UCSD-AML1 (cell line): ENCODE results near the gene RETREG2.
"Not testable (repeated sequence)": the region's sequence is repeated elsewhere in the genome, so short reads cannot be mapped to it uniquely, and the experiment has no call there.

Source experiments
- DNase-seq: peaks from one replicate; lab custom pipeline; 2025; ENCODE audit not compliant: unreplicated experiment; lab: John Stamatoyannopoulos, UW

RETREG2 gene

GRCh38 chr2:219186754-219187456 is 8.8 kb downstream of the RETREG2 start:
- DNase-seq = no peak

DNA sequence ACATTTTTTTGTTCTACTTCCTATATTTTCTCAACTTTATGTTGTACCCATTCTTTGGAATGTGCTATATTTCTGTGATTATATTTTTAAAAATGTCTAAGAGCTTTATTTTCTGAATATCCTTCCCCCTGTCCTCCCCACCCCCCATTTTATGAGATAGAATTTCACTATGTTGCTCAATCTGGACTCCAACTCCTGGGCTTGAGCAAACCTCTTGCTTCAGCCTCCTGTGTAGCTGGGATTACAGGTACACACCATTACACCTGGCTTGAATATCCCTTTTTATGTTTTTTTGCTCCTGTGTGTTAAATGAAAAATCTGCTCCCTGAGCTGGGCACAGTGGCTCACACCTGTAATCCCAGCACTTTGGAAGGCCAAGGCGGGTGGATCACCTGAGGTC is 19.3 kb downstream of the RETREG2 start:
- DNase-seq = no peak

- DNase-seq = no peak
Observed at GRCh38 chr2:219198974-219199373, 20.9 kb downstream of the RETREG2 start.

- DNase-seq = no peak
Observed at GRCh38 chr2:219199470-219200211, 21.6 kb downstream of the RETREG2 start.

DNA sequence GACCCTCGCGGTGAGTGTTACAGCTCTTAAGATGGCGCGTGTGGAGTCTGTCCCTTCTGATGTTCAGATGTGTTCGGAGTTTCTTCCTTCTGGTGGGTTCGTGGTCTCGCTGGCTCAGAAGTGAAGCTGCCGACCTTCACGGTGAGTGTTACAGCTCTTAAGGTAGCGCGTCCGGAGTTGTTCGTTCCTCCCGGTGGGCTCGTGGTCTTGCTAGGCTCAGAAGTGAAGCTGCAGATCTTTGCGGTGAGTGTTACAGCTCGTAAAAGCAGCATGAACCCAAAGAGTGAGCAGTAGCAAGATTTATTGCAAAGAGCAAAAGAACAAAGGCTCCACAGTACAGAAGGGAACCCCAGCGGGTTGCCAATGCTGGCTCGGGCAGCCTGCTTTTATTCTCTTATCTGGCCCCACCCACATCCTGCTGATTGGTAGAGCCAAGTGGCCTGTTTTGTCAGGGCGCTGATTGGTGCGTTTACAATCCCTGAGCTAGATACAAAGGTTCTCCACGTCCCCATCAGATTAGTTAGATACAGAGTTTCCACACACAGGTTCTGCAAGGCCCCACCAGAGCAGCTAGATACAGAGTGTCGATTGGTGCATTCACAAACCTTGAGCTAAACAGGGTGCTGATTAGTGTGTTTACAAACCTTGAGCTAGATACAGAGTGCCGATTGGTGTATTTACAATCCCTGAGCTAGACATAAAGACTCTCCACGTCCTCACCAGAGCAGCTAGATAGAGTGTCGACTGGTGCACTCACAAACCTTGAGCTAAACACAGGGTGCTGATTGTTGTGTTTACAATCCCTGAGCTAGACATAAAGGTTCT is 22.6 kb downstream of the RETREG2 start:
- not testable (repeated sequence) for DNase-seq

- DNase-seq = not testable (repeated sequence)
Observed at GRCh38 chr2:219201331-219201730, 23.3 kb downstream of the RETREG2 start.

DNA sequence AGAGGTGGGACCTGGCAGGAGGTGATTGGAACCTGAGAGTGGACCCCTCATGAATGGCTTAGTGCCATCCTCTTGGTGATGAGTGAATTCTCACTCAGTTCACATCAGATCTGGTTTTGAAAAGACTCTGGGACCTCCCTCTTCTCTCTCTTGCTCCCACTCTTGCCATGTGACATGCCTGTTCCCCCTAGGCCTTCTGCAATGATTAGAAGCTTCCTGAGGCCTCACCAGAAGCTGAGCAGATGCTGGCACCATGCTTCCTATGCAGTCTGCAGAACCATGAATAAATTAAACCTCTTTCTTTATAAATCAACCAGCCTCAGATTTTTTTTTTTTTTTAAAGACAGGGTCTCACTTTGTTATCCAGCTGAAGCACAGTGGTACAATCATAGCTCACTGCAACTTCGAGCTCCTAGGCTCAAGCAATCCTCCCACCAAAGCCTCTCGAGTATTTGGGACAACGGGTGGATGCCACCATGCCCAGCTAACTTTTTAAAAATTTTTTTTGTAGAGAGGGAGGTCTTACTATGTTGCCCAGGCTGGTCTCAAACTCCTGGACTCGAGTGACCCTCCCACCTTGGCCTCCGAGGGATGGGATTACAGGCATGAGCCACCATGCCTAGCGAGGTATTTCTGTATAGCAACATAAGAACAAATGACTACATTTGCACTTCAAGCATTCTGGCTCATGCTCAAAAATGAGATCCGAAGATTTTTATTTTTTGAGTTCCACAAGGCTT is 26.5 kb downstream of the RETREG2 start:
- DNase-seq = no peak

DNA sequence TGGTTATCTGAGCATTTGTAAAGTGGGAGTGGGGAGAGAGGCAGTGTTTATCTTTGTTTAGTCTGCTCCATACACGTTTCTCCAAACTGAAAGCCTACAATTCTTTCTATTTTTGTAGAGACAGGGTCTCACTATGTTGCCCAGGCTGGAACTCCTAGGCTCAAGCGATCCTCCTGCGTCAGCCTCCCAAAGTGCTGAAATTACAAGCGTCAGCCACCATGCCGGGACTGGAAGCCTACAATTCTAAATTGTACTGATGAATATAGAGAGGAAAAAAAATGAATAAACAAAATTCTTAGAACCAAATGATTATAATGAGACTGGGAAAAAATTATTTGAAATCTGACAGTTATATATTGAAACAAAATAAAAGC is 27.1 kb downstream of the RETREG2 start:
- DNase-seq = no peak

- DNase-seq = no peak
Observed at GRCh38 chr2:219205981-219206327, 27.9 kb downstream of the RETREG2 start.

- peak; percentile 96 for DNase-seq
Observed at GRCh38 chr2:219206328-219207133, 28.5 kb downstream of the RETREG2 start, which contains the start of gene ZFAND2B. Gene ZFAND2B (plus strand): TSS chr2:219206782. CDS start chr2:219206988, 206 bp downstream.

- DNase-seq = no peak
Observed at GRCh38 chr2:219207134-219207883, 29.2 kb downstream of the RETREG2 start.

DNA sequence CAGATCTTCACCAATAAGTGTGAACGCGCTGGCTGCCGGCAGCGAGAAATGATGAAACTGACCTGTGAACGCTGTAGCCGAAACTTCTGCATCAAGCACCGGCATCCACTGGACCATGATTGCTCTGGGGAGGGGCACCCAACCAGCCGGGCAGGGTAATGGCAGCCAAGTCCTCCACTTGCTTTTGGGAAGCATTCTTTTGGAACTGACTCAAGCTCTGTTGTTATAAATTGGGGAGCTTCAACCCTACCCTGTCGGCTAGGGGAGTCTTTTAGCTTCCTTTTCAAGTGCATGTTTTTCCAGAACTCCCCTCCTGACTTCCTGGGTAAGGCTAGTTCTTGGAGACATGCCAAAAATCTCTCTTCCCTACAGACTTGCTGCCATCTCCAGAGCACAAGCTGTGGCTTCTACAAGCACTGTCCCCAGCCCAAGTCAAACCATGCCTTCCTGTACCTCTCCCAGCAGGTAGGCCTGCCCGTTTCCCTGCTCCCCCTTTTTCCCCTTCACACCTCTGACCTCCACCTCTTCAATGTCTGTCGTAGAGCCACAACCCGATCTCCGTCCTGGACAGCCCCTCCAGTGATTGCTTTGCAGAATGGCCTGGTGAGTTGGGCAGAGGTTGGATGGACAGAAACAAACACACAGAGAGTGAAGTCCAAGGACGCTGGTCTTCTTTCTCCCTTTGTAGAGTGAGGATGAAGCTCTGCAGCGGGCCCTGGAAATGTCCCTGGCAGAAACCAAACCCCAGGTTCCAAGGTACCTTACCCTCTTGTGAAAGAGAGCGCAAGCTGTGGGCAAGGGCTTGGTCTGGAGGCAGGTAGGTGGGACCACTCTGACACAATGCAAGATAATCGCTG is 30.0 kb downstream of the RETREG2 start:
- no peak for DNase-seq

GRCh38 chr2:219209236-219210195 is 31.4 kb downstream of the RETREG2 start:
- peak; percentile 50 for DNase-seq

DNA sequence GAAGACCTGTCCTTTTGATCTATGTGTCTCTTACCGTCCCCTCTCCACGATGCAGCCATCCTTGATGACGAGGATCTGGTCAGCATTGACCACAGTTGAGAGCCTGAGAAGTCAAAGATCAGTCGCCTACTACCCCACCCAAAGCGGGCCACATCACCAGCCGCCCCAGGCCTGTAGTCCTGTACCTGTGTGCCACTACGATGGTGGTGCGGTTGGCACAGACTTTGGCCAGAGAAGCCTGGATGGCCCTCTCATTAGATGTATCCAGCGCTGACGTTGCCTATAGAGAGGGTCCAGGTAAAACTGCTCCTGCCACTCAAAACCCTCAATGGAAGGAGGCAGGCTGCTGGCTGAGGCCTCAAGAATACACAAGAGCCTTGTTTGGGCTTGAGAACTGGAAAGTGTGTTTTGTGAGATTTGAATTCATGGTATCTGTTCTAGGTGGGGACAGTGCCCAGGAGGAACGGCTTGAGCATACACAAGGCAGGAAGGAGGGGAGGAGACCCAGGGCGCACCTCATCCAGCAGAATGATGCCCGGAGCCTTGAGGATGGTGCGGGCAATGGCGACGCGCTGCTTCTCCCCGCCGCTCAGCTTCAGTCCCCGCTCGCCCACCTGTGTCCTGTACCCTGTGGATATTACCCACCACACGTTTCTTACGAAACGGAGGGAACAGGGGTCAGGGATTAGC is 32.3 kb downstream of the RETREG2 start:
- no peak for DNase-seq

- no peak for DNase-seq
Observed at GRCh38 chr2:219210886-219211362, 32.8 kb downstream of the RETREG2 start.

- DNase-seq = no peak
Observed at GRCh38 chr2:219213026-219213415, 34.9 kb downstream of the RETREG2 start.
